Measurements from ENCODE around the gene EMX1.
"Not testable (repeated sequence)": the region's sequence is repeated elsewhere in the genome, so short reads cannot be mapped to it uniquely, and the experiment has no call there.

Gene EMX1

DNA sequence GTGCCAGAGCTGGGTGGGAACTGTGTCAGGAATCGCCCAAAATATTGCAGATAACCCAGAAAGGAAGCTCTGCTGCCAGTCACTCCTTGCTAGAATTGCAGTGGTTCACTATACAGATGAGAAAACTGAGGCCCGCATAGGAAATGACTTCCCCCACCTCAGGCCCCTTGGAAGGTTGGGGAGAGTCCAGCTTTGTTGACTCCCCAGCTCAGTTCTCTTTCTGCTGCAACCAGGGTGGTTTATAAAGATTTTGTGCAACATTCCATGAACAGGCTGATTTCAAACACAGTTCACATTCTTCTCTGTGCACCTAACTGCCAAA lies 18.8 kb upstream of the EMX1 start:
- TF ChIP-seq, protein P1, sequence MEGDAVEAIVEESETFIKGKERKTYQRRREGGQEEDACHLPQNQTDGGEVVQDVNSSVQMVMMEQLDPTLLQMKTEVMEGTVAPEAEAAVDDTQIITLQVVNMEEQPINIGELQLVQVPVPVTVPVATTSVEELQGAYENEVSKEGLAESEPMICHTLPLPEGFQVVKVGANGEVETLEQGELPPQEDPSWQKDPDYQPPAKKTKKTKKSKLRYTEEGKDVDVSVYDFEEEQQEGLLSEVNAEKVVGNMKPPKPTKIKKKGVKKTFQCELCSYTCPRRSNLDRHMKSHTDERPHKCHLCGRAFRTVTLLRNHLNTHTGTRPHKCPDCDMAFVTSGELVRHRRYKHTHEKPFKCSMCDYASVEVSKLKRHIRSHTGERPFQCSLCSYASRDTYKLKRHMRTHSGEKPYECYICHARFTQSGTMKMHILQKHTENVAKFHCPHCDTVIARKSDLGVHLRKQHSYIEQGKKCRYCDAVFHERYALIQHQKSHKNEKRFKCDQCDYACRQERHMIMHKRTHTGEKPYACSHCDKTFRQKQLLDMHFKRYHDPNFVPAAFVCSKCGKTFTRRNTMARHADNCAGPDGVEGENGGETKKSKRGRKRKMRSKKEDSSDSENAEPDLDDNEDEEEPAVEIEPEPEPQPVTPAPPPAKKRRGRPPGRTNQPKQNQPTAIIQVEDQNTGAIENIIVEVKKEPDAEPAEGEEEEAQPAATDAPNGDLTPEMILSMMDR (IDR thresholded peaks at IDR 0.05; ENCODE audit: low read depth, low read length), result no peak
- in situ Hi-C loops (cut with HindIII; ENCODE audit: low sequenced_read_pairs), result no loop called here
- no peak for DNase-seq (ENCODE audit: low read depth, low spot score)

DNA sequence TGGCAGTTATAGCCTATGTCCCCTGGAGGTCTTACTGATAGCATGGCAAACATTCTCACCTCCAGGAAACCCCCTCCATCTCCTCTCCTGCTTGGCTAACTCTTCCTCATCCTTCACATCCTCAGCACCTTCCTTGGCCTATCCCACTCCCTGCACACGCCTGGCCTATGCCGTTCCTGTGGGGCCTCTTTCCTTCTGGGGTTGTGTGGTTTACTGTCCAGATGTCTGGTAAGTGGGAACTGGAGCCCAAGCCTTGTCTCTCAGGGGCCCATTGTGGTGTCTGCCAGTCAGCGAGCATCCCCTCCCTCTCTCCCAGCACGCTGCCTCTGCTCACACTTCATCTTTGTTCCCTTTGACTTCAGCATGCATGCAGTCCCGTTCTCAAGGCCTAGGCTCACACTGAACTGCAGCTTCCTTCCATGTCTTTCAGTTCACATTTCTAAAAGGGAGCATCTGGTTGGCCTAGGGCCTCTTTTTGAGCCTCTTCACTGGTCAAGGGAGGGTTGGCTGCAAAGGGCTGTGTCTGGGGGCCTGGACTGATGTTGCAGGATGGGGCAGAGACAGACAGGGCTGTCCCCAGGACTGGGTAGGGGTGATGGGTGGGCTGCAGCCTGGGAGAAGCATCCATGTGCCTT lies 17.0 kb upstream of the EMX1 start:
- no peak for DNase-seq (ENCODE audit: low read depth, low spot score)
- no peak overlapping the region for H3K4me3 ChIP-seq (ENCODE audit: low read depth, low read length)
- in situ Hi-C loops (cut with HindIII; ENCODE audit: low sequenced_read_pairs), result no loop called here
- TF ChIP-seq, protein P1 (IDR thresholded peaks at IDR 0.05; ENCODE audit: low read depth, low read length), result no peak

More for the DNA sequence above, 18.8 kb upstream of the EMX1 start:
- no peak overlapping the region for H3K4me3 ChIP-seq (ENCODE audit: low read depth, low read length)

DNA sequence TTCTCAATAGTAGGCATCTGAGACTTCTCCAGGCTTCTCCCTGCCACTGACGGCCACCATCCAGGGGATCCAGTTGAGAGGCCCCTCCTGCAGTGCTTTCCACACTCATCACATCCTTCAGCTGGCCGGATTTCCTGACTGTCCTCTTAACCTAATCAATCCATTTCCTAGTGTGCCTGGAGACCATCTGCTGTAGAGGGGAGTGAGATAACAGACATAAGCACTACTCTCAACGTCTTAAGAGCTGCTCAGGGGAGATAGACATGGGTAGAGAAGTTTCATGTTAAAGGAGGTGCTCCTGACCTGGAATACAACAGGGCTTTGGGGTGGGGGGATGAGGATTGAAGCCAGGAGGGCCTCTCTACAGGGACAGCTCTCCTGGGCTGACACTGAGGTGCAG lies 15.9 kb upstream of the EMX1 start:
- in situ Hi-C loops (cut with HindIII; ENCODE audit: low sequenced_read_pairs), result no loop called here
- H3K4me3 ChIP-seq (ENCODE audit: low read depth, low read length), result no peak overlapping the region
- TF ChIP-seq, protein P1 (IDR thresholded peaks at IDR 0.05; ENCODE audit: low read depth, low read length), result no peak
- no peak for DNase-seq (ENCODE audit: low read depth, low spot score)

DNA sequence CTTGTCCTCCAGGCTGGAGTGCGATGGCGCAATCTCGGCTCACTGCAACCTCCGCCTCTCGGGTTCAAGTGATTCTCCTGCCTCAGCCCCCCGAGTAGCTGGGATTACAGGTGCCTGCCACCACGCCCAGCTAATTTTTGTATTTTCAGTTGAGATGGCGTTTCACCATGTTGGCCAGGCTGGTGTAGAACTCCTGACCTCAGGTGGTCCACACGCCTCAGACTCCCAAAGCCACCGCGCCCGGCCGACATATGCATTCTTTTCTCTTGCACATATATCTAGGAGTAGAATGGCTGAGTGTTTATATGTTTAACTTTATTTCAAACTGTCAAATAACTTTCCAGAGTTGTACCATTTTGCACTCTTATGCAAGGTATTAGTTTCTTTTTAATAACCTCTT lies 9.9 kb upstream of the EMX1 start:
- in situ Hi-C loops (cut with HindIII; ENCODE audit: low sequenced_read_pairs); DNase-seq (ENCODE audit: low read depth, low spot score); H3K4me3 ChIP-seq (ENCODE audit: low read depth, low read length): not testable (repeated sequence)

DNA sequence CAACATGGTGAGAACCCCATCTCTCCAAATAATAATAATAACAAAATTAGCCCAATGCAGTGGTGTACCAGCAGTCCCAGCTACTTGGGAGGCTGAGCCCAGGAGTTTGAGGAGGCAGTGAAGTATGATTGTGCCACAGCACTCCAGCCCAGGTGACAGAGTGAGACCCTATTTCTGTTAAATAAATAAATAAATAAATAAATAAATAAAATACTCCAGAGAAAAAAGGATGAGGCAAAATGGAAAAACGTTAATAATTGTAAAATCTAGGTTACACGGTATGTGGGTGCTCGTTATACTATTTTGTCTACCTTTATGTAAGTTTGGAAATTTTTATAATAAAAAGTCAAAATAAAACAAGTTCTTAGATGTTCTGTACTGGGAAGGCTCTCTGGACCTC lies 8.6 kb upstream of the EMX1 start:
- no peak for DNase-seq (ENCODE audit: low read depth, low spot score)
- no peak overlapping the region for H3K4me3 ChIP-seq (ENCODE audit: low read depth, low read length)
- TF ChIP-seq, protein P1 (IDR thresholded peaks at IDR 0.05; ENCODE audit: low read depth, low read length), result no peak
- in situ Hi-C loops (cut with HindIII; ENCODE audit: low sequenced_read_pairs), result no loop called here

DNA sequence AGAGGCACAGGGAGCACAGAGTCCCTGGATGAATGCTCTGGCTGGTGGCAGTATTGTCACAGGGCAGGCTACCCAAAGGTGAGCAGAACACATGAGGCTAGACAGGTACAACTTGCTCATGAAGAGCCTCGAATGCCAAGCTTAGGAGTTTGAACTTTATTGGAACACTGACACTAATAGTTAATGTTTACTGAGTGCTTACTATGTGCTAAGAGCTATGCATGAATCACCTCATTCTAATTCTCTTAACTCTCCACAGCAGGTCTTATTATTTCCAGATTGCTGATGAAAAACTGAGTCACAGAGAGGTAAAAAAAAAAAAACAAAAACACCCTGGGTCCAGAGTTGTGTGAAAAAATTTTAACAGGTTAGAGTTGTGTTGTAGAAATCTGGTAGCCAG lies 6.1 kb upstream of the EMX1 start:
- in situ Hi-C loops (cut with HindIII; ENCODE audit: low sequenced_read_pairs), result no loop called here
- TF ChIP-seq, protein P1 (IDR thresholded peaks at IDR 0.05; ENCODE audit: low read depth, low read length), result no peak
- H3K4me3 ChIP-seq (ENCODE audit: low read depth, low read length), result no peak overlapping the region
- DNase-seq (ENCODE audit: low read depth, low spot score), result no peak

DNA sequence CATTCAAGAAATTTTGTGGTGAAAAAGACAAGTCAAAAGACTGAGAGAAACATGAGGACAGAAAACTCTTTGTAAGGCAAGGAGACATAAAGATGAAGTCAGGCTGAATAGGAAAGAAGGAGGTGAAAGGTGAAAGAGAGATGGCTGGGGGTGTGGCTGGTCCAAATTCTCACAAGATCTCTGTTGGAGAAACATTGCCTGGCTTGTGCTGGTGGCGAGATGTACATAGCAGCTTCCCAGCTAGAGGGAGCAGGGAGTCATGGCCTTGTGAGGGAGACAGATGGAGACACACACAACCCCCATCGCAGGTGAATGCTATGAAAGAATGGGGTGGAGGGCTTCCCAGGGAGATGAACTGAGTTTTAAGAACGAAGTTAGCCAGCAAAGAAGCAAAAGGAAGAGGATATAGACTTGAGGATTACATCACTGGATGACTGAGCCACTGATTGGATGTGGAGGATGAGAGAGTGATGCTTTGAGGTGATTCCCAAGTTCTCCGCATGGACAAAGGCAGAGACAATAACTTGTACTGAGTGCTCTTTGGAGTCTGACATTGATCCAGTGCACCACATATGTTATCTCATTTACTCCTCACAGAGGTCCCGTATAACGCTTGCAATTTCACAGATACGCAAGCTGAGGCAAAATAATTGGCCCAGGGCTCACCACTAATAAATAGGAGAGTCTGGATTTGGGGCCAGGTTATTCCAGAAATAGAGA lies 3.7 kb upstream of the EMX1 start:
- in situ Hi-C loops (cut with HindIII; ENCODE audit: low sequenced_read_pairs), result no loop called here
- TF ChIP-seq, protein P1 (IDR thresholded peaks at IDR 0.05; ENCODE audit: low read depth, low read length), result peak; percentile 15
- DNase-seq (ENCODE audit: low read depth, low spot score), result no peak
- no peak overlapping the region for H3K4me3 ChIP-seq (ENCODE audit: low read depth, low read length)

Measured in astrocyte of the spinal cord (primary cell).